ENCODE data around the gene ARRDC5.
A peak's percentile ranks its signal among the peaks of the same experiment; 100 is the strongest.
"Not testable (repeated sequence)": the region's sequence is repeated elsewhere in the genome, so short reads cannot be mapped to it uniquely, and the experiment has no call there.

The ARRDC5 gene

GRCh38 chr19:4902796-4903195 lies at the start of gene ARRDC5:
Gene ARRDC5 (minus strand): TSS chr19:4902896. CDS start chr19:4902825, 71 bp downstream.
- DNase-seq (ENCODE audit: low read depth in 2 of 2), result no peak

- no peak for DNase-seq (ENCODE audit: low read depth in 2 of 2)
These were observed 49.0 kb upstream of the ARRDC5 start for GRCh38 chr19:4951656-4952055.

- not testable (repeated sequence) for DNase-seq (ENCODE audit: low read depth in 2 of 2)
These were observed 48.0 kb upstream of the ARRDC5 start for GRCh38 chr19:4950650-4951049.

- not testable (repeated sequence) for DNase-seq (ENCODE audit: low read depth in 2 of 2)
These were observed 39.0 kb upstream of the ARRDC5 start for GRCh38 chr19:4941638-4942169.

GRCh38 chr19:4939466-4939865 lies 36.8 kb upstream of the ARRDC5 start:
- DNase-seq (ENCODE audit: low read depth in 2 of 2), result no peak

GRCh38 chr19:4938461-4938860 lies 35.8 kb upstream of the ARRDC5 start:
- DNase-seq (ENCODE audit: low read depth in 2 of 2), result not testable (repeated sequence)

- DNase-seq (ENCODE audit: low read depth in 2 of 2), result no peak
These were observed 34.4 kb upstream of the ARRDC5 start for GRCh38 chr19:4937060-4937459.

GRCh38 chr19:4935444-4935843 lies 32.7 kb upstream of the ARRDC5 start:
- DNase-seq (ENCODE audit: low read depth in 2 of 2), result no peak

GRCh38 chr19:4933528-4933927 lies 30.8 kb upstream of the ARRDC5 start:
- DNase-seq (ENCODE audit: low read depth in 2 of 2), result no peak

GRCh38 chr19:4932711-4933110 lies 30.0 kb upstream of the ARRDC5 start:
- no peak for DNase-seq (ENCODE audit: low read depth in 2 of 2)

GRCh38 chr19:4930664-4931063 lies 28.0 kb upstream of the ARRDC5 start:
- DNase-seq (ENCODE audit: low read depth in 2 of 2), result no peak

- no peak for DNase-seq (ENCODE audit: low read depth in 2 of 2)
These were observed 26.5 kb upstream of the ARRDC5 start for GRCh38 chr19:4929186-4929585.

GRCh38 chr19:4923276-4923747 lies 20.6 kb upstream of the ARRDC5 start:
- no peak for DNase-seq (ENCODE audit: low read depth in 2 of 2)

GRCh38 chr19:4922530-4923275 lies 20.0 kb upstream of the ARRDC5 start:
- no peak for DNase-seq (ENCODE audit: low read depth in 2 of 2)

GRCh38 chr19:4916292-4917082 lies 13.8 kb upstream of the ARRDC5 start:
- DNase-seq (ENCODE audit: low read depth in 2 of 2), result no peak

GRCh38 chr19:4914736-4915501 lies 12.2 kb upstream of the ARRDC5 start:
- peak; percentile 44 to 60 for DNase-seq (ENCODE audit: low read depth in 2 of 2)

GRCh38 chr19:4913996-4914735 lies 11.5 kb upstream of the ARRDC5 start:
- peak in 1 of 2 experiments; percentile 27 for DNase-seq (ENCODE audit: low read depth in 2 of 2)

GRCh38 chr19:4911786-4912672 lies 9.3 kb upstream of the ARRDC5 start:
- DNase-seq (ENCODE audit: low read depth in 2 of 2), result peak; percentile 63 to 66

GRCh38 chr19:4911314-4911713 lies 8.6 kb upstream of the ARRDC5 start:
- no peak for DNase-seq (ENCODE audit: low read depth in 2 of 2)

All from stimulated activated CD4-positive, alpha-beta T cell treated with anti-CD3 and anti-CD28 coated beads, Interleukin-12 subunit alpha, Interleukin-12 subunit beta, amount 100 ng/mL, for 24 hours (primary cell).